K562 (cell line): Measurements from ENCODE around the gene OPRM1.

ENCODE experiments used
- CTCF ChIP-seq, 3 experiments: IDR thresholded peaks in 2 of 3; conservative IDR thresholded peaks in 1 of 3; 2 replicates each; pipeline ENCODE4 v1.5.1; 2011 to 2012; ENCODE audit warnings: low read length in 3 of 3, mild to moderate bottlenecking in 3 of 3, control low read depth in 2 of 3, improper control_type of control experiment in 1 of 3, inconsistent platforms in 1 of 3, low read depth in 1 of 3, mixed read lengths in 1 of 3, moderate library complexity in 1 of 3; ENCODE audit not compliant: insufficient read depth in 2 of 3
- EGR1 ChIP-seq: fragments of 450-650 bp; conservative IDR thresholded peaks from 2 replicates; pipeline ENCODE4 v1.6.1; 2017; ENCODE audit warnings: mild to moderate bottlenecking
- KLF10 ChIP-seq: fragments of 250-450 bp; sonication (Bioruptor Pico); IDR thresholded peaks from 2 replicates; pipeline ENCODE4 v1.6.1; 2021; ENCODE audit warnings: matching md5 sums
- KLF16 ChIP-seq: IDR thresholded peaks from 2 replicates; pipeline ENCODE4 v1.6.1; 2016; ENCODE audit warnings: antibody characterized with exemption
- MAFK ChIP-seq: IDR thresholded peaks from 2 replicates; pipeline ENCODE4 v1.6.1; 2011; ENCODE audit warnings: low read length, improper control_type of control experiment
- NFE2 ChIP-seq: IDR thresholded peaks from 2 replicates; pipeline ENCODE4 v1.6.1; 2014; ENCODE audit warnings: antibody characterized with exemption, low read depth
- POLR2AphosphoS5 ChIP-seq: IDR thresholded peaks from 2 replicates; pipeline ENCODE4 v1.6.1; 2011; ENCODE audit warnings: mild to moderate bottlenecking, low read depth, low read length, moderate library complexity; ENCODE audit not compliant: control insufficient read depth, insufficient read depth
- RFX5 ChIP-seq: IDR thresholded peaks from 2 replicates; pipeline ENCODE4 v1.6.1; 2011; ENCODE audit warnings: low read depth, mild to moderate bottlenecking, improper control_type of control experiment, low read length
- TCF7 ChIP-seq: sonication (generic); IDR thresholded peaks from 2 replicates; pipeline ENCODE4 v1.6.1; 2016; ENCODE audit warnings: antibody characterized with exemption, borderline replicate concordance
- VEZF1 ChIP-seq: fragments of 200-800 bp; sonication (Bioruptor generic); IDR thresholded peaks from 2 replicates; pipeline ENCODE4 v1.6.1; 2017; ENCODE audit warnings: missing genetic modification characterization, missing compliant biosample characterization
- ZFX ChIP-seq: sonication (generic); formaldehyde crosslinking; IDR thresholded peaks from 2 replicates; pipeline ENCODE4 v1.8.0; 2022; ENCODE audit warnings: mild to moderate bottlenecking, missing genetic modification reagents, moderate library complexity
- ZNF12 ChIP-seq: sonication (generic); formaldehyde crosslinking; IDR thresholded peaks from 2 replicates; pipeline ENCODE4 v1.4.0; 2020; ENCODE audit warnings: mild to moderate bottlenecking, missing genetic modification reagents
- ZNF23 ChIP-seq: fragments of 250-450 bp; sonication (Bioruptor Pico); IDR thresholded peaks from 2 replicates; pipeline ENCODE4 v1.4.0; 2020; ENCODE audit warnings: mild to moderate bottlenecking
- TF ChIP-seq, protein P1 (sequence below): sonication (generic); formaldehyde crosslinking; IDR thresholded peaks from 2 replicates; pipeline ENCODE4 v1.8.1; 2023; ENCODE audit warnings: mild to moderate bottlenecking, missing genetic modification reagents, moderate library complexity

GRCh38 chr6:154230910-154231595 lies 192.0 kb downstream of the OPRM1 start:
- TF ChIP-seq ZNF12 (CRISPR knock-in tag) (no peak), ZNF23 (CRISPR knock-in tag) (no peak), POLR2AphosphoS5 (no peak), CTCF (IDR thresholded peaks at IDR 0.05 in 2 of 3, conservative IDR thresholded peaks at IDR 0.05 in 1 of 3; ENCODE audit: insufficient read depth in 2 of 3, low read depth in 1 of 3, low read length in 3 of 3) (no peak), ZFX (CRISPR knock-in tag) (no peak), KLF10 (CRISPR knock-in tag) (no peak), RFX5 (no peak), NFE2 (no peak), MAFK (no peak), TCF7 (no peak), KLF16 (no peak), EGR1 (no peak), VEZF1 (no peak)
- TF ChIP-seq, protein P1, sequence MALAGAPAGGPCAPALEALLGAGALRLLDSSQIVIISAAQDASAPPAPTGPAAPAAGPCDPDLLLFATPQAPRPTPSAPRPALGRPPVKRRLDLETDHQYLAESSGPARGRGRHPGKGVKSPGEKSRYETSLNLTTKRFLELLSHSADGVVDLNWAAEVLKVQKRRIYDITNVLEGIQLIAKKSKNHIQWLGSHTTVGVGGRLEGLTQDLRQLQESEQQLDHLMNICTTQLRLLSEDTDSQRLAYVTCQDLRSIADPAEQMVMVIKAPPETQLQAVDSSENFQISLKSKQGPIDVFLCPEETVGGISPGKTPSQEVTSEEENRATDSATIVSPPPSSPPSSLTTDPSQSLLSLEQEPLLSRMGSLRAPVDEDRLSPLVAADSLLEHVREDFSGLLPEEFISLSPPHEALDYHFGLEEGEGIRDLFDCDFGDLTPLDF, result no peak
